GM21619 (cell line): ENCODE data around the gene NEURL1B.
"Not testable (repeated sequence)": the region's sequence is repeated elsewhere in the genome, so short reads cannot be mapped to it uniquely, and the experiment has no call there.

Source experiments
- ATAC-seq: cut with Tn5 transposase; IDR thresholded peaks from one replicate; pipeline ENCODE4 v1.9.1; 2021; ENCODE audit not compliant: unreplicated experiment

The NEURL1B gene

GRCh38 chr5:172692981-172693380, 51.9 kb downstream of the NEURL1B start:
- ATAC-seq: no peak

GRCh38 chr5:172694061-172694460, 53.0 kb downstream of the NEURL1B start:
- no peak for ATAC-seq

- ATAC-seq: no peak
Measured at GRCh38 chr5:172694541-172694940, 53.5 kb downstream of the NEURL1B start.

GRCh38 chr5:172695232-172696054, 54.4 kb downstream of the NEURL1B start:
- no peak for ATAC-seq

GRCh38 chr5:172696171-172696849, 55.2 kb downstream of the NEURL1B start:
- no peak for ATAC-seq

GRCh38 chr5:172697123-172698121, 56.4 kb downstream of the NEURL1B start:
- ATAC-seq: peak; percentile 87

GRCh38 chr5:172699423-172699822, 58.4 kb downstream of the NEURL1B start:
- no peak for ATAC-seq

GRCh38 chr5:172699999-172700364, 58.9 kb downstream of the NEURL1B start:
- ATAC-seq: no peak

GRCh38 chr5:172700365-172701290, 59.6 kb downstream of the NEURL1B start:
- no peak for ATAC-seq

- ATAC-seq: no peak
Measured at GRCh38 chr5:172701291-172701656, 60.2 kb downstream of the NEURL1B start.

GRCh38 chr5:172703952-172704351, 62.9 kb downstream of the NEURL1B start:
- ATAC-seq: no peak

- no peak for ATAC-seq
Measured at GRCh38 chr5:172705576-172706084, 64.6 kb downstream of the NEURL1B start.

GRCh38 chr5:172706796-172707195, 65.7 kb downstream of the NEURL1B start:
- no peak for ATAC-seq

- no peak for ATAC-seq
Measured at GRCh38 chr5:172707285-172708182, 66.5 kb downstream of the NEURL1B start.

- ATAC-seq: no peak
Measured at GRCh38 chr5:172708183-172708505, 67.1 kb downstream of the NEURL1B start.

GRCh38 chr5:172710676-172711075, 69.6 kb downstream of the NEURL1B start:
- ATAC-seq: no peak

GRCh38 chr5:172711321-172711861, 70.3 kb downstream of the NEURL1B start:
- not testable (repeated sequence) for ATAC-seq

GRCh38 chr5:172712610-172713009, 71.5 kb downstream of the NEURL1B start:
- ATAC-seq: no peak
